Fibroblast of the aortic adventitia (primary cell): Measurements from ENCODE around the gene SH3RF3. TPM values are rescaled to one million over a fixed set of nuclear protein-coding genes. Genes with fewer than 3 reads are reported as not detected.

Source experiments
- DNase-seq: peaks from one replicate; pipeline ENCODE4 v3.0.0-alpha.2; 2010; ENCODE audit warnings: low read depth
- H3K4me3 ChIP-seq: 2 replicates; pipeline ENCODE4 v1.5.1; 2011; ENCODE audit warnings: low read depth, mild to moderate bottlenecking, control low read depth, low read length, moderate library complexity
- CTCF ChIP-seq: IDR thresholded peaks from 2 replicates; pipeline ENCODE4 v1.5.1; 2011; ENCODE audit warnings: mild to moderate bottlenecking, low read length, control low read depth, inconsistent platforms; ENCODE audit not compliant: insufficient read depth
- total RNA-seq: library from RNA; depleted of rRNA; stranded (reverse); fragments of >200 nt; gene quantifications from 2 replicates; pipeline ENCODE4 v1.2.3, GENCODE V29; 2012; ENCODE audit warnings: low replicate concordance

Gene SH3RF3
- total RNA-seq, 1 donor, result 8.4 TPM

GRCh38 chr2:109463891-109464290 lies 334.9 kb downstream of the SH3RF3 start:
- TF ChIP-seq CTCF, result no peak
- DNase-seq, result no peak
- no peak overlapping the region for H3K4me3 ChIP-seq

DNA sequence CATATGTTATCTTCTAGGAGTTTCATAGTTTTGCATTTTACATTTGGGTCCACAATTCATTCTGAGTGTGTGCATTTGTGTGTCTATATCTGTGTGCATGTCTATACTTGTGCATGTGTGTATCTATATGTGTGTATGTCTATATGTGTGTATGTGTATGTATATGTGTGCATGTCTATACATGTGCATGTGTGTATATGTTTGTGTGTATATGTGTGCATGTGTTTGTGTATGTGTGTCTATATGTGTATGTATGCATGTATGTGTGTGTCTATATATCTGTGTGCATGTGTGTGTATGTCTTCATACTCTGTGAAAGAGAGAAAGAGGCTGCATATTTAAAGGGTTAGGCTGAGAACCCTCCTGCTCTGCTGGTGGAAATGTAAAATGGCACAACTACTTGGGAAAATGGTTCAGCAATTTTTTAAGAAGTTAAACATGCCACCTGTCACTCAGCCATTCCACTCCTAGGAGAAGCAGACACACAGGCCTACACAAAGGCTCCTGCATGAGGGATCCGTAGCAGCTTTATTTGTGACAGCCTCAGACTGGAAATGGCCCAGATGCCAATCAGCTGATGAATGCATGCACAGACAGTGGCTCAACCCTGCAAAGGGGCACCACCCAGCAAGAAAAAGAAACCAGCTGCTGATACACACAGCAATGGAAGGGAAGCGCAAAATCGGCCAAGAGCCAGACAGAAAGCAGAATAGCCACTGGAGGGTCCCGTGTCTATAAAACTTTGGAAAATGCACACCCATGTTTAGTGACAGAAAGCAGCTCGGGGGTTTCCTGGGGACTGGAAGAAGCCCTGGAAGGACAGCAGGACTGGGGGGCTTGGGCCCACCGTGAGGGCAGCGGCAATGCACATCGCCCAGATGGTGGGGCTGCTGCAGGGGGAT lies 337.9 kb downstream of the SH3RF3 start:
- H3K4me3 ChIP-seq, result no peak overlapping the region
- DNase-seq, result peak; percentile 34
- no peak for TF ChIP-seq CTCF

GRCh38 chr2:109467701-109468100 lies 338.7 kb downstream of the SH3RF3 start:
- no peak for TF ChIP-seq CTCF
- DNase-seq, result no peak
- no peak overlapping the region for H3K4me3 ChIP-seq

DNA sequence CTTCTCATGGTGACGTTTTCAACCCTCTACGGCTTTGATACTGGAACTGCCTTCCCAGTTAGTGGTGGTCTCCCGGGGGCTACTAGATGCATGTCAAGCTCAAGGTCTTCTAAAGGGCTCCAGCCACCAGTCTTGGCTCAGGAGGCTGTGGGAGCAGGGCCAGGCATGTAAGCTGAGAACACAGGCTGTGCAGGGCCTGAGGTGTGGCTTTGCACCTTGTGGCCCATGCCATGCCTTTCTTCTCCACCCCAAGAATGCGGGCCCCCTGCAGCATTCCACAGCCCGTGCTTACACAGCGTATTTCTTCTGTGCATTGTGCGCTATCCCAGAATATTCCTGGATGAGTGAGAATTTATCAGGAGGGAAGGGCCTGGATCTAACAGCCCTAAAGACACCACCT lies 339.9 kb downstream of the SH3RF3 start:
- TF ChIP-seq CTCF, result no peak
- no peak overlapping the region for H3K4me3 ChIP-seq
- no peak for DNase-seq

- DNase-seq, result no peak
- no peak overlapping the region for H3K4me3 ChIP-seq
- no peak for TF ChIP-seq CTCF
These were observed 342.7 kb downstream of the SH3RF3 start for GRCh38 chr2:109471658-109472057.

GRCh38 chr2:109472331-109472959 lies 343.4 kb downstream of the SH3RF3 start:
- no peak for DNase-seq
- TF ChIP-seq CTCF, result no peak
- H3K4me3 ChIP-seq, result no peak overlapping the region
